HCT116 (cell line): ENCODE measurements around the gene OR6S1. TPM values are rescaled to one million over a fixed set of nuclear protein-coding genes. Genes with fewer than 3 reads are reported as not detected.
A peak's percentile ranks its signal among the peaks of the same experiment; 100 is the strongest.

Experiments used
- ATAC-seq: fragments of 200-7000 bp; cut with Tn5 transposase; 2 replicates; pipeline ENCODE4 v1.9.1; 2020; ENCODE audit warnings: mild to moderate bottlenecking, moderate library complexity
- BruUV-seq: library from RNA; stranded (reverse); fragments of 400-500 nt; replicated peaks from 2 replicates; lab custom pipeline; 2021; lab: Mats Ljungman, UMichigan
- CTCF ChIA-PET: fragments of 300-600 bp; sonication (Branson Sonifier 250); formaldehyde crosslinking; loops from one replicate; lab custom pipeline; 2021; ENCODE audit warnings: antibody characterized with exemption; lab: Charles Lee
- POLR2A ChIA-PET: fragments of 300-600, 350-600 bp; sonication (Branson Sonifier 250); formaldehyde crosslinking; loops from one replicate; lab custom pipeline; 2021; ENCODE audit warnings: antibody characterized with exemption; lab: Charles Lee
- RAD21 ChIA-PET, 2 experiments: fragments of 300-600 bp; sonication (Branson Sonifier 250); formaldehyde crosslinking; loops; one replicate each; lab custom pipeline; 2023; ENCODE audit warnings: low total read pairs in 2 of 2; ENCODE audit not compliant: uncharacterized antibody in 2 of 2, unreplicated experiment in 2 of 2, low non-redundant PET in 1 of 2; lab: Charles Lee
- DNase-seq: peaks from one replicate; pipeline ENCODE4 v3.0.0-alpha.2; 2010; ENCODE audit warnings: low read depth, low spot score
- H2AFZ ChIP-seq: fragments of 200-600 bp; shearing (Covaris generic), sonication (generic); 2 replicates; pipeline ENCODE4 v1.6.1; 2017; ENCODE audit warnings: low read depth, mixed run types, mixed read lengths, antibody characterized with exemption, low read length; ENCODE audit not compliant: poor library complexity, severe bottlenecking
- H3K27ac ChIP-seq: 2 replicates; pipeline ENCODE4 v1.5.1; 2012; ENCODE audit warnings: low read depth, low read length
- H3K27me3 ChIP-seq: fragments of 200-600 bp; sonication (generic); 2 replicates; pipeline ENCODE4 v1.6.1; 2016; ENCODE audit warnings: mixed run types, low read length, mixed read lengths; ENCODE audit not compliant: insufficient read depth
- H3K36me3 ChIP-seq, 2 experiments: fragments of 200-500 bp in 1 of 2; fragments of 200-600 bp in 1 of 2; sonication (Bioruptor generic) in 1 of 2; sonication (generic) in 1 of 2; 2 replicates each; pipeline versions ENCODE4 v1.5.1 to v1.6.1; 2014 to 2016; ENCODE audit warnings: low read length in 2 of 2, inconsistent platforms in 1 of 2, mixed read lengths in 1 of 2, mixed run types in 1 of 2; ENCODE audit not compliant: insufficient read depth in 2 of 2, control insufficient read depth in 1 of 2
- H3K4me1 ChIP-seq, 2 experiments: fragments of 200-600 bp in 1 of 2; sonication (generic) in 1 of 2; 2 replicates each; pipeline versions ENCODE4 v1.5.1 to v1.6.1; 2012 to 2017; ENCODE audit warnings: low read length in 2 of 2, inconsistent platforms in 1 of 2, mild to moderate bottlenecking in 1 of 2, mixed read lengths in 1 of 2, mixed run types in 1 of 2, moderate library complexity in 1 of 2; ENCODE audit not compliant: insufficient read depth in 2 of 2, control insufficient read depth in 1 of 2
- H3K4me2 ChIP-seq: fragments of 200-600 bp; sonication (generic); 2 replicates; pipeline ENCODE4 v1.6.1; 2017; ENCODE audit warnings: mixed run types, low read length, mixed read lengths
- H3K4me3 ChIP-seq, 2 experiments: fragments of 200-600 bp in 1 of 2; sonication (generic) in 1 of 2; replicated peaks in 1 of 2; 2 replicates each; pipeline ENCODE4 v1.5.1; 2011 to 2016; ENCODE audit warnings: low read length in 2 of 2, control low read depth in 1 of 2, low read depth in 1 of 2, mild to moderate bottlenecking in 1 of 2, mixed read lengths in 1 of 2, mixed run types in 1 of 2
- H3K79me2 ChIP-seq: fragments of 200-600 bp; sonication (generic); 2 replicates; pipeline ENCODE4 v1.6.1; 2017; ENCODE audit warnings: mild to moderate bottlenecking, mixed run types, low read length, moderate library complexity, mixed read lengths; ENCODE audit not compliant: insufficient read depth
- H3K9ac ChIP-seq: fragments of 200-600 bp; sonication (generic); 2 replicates; pipeline ENCODE4 v1.6.1; 2016; ENCODE audit warnings: low read length, mixed read lengths
- H3K9me2 ChIP-seq: fragments of 200-600 bp; sonication (generic), shearing (Covaris generic); 2 replicates; pipeline ENCODE4 v1.6.1; 2017; ENCODE audit warnings: mixed run types, mild to moderate bottlenecking, moderate library complexity; ENCODE audit not compliant: insufficient read depth
- H3K9me3 ChIP-seq, 2 experiments: fragments of 200-500 bp in 1 of 2; fragments of 200-600 bp in 1 of 2; sonication (Bioruptor generic) in 1 of 2; sonication (generic) in 1 of 2; 2 replicates each; pipeline ENCODE4 v1.6.1; 2014 to 2017; ENCODE audit warnings: low read length in 2 of 2, mixed read lengths in 2 of 2, inconsistent platforms in 1 of 2, low read depth in 1 of 2, mild to moderate bottlenecking in 1 of 2, mixed run types in 1 of 2, moderate library complexity in 1 of 2; ENCODE audit not compliant: control insufficient read depth in 1 of 2, insufficient read depth in 1 of 2
- H4K20me1 ChIP-seq: fragments of 200-600 bp; sonication (generic), shearing (Covaris generic); 2 replicates; pipeline ENCODE4 v1.6.1; 2017; ENCODE audit warnings: mixed run types, mild to moderate bottlenecking, moderate library complexity; ENCODE audit not compliant: insufficient read depth
- CBX3 ChIP-seq: IDR thresholded peaks from 2 replicates; pipeline ENCODE4 v1.6.1; 2012; ENCODE audit warnings: low read depth
- EGR1 ChIP-seq: IDR thresholded peaks from 2 replicates; pipeline ENCODE4 v1.6.1; 2012; ENCODE audit warnings: low read depth
- JUND ChIP-seq: IDR thresholded peaks from 2 replicates; pipeline ENCODE4 v1.6.1; 2012
- POLR2AphosphoS5 ChIP-seq: IDR thresholded peaks from 2 replicates; pipeline ENCODE4 v1.6.1; 2011; ENCODE audit warnings: mild to moderate bottlenecking, low read depth, low read length, moderate library complexity
- RAD21 ChIP-seq: IDR thresholded peaks from 2 replicates; pipeline ENCODE4 v1.6.1; 2012; ENCODE audit warnings: low read depth, mild to moderate bottlenecking
- REST ChIP-seq: IDR thresholded peaks from 2 replicates; pipeline ENCODE4 v1.6.1; 2012; ENCODE audit warnings: low read depth
- SIN3A ChIP-seq: IDR thresholded peaks from 2 replicates; pipeline ENCODE4 v1.6.1; 2012; ENCODE audit warnings: low read depth
- SP1 ChIP-seq: IDR thresholded peaks from 2 replicates; pipeline ENCODE4 v1.6.1; 2012; ENCODE audit warnings: low read depth
- SRF ChIP-seq: IDR thresholded peaks from 2 replicates; pipeline ENCODE4 v1.6.1; 2012; ENCODE audit warnings: low read depth
- TCF7L2 ChIP-seq: IDR thresholded peaks from 2 replicates; pipeline ENCODE4 v1.7.0; 2011; ENCODE audit warnings: borderline replicate concordance, inconsistent platforms; ENCODE audit not compliant: insufficient read depth, insufficient read length; ENCODE audit errors: extremely low read depth
- YY1 ChIP-seq: IDR thresholded peaks from 2 replicates; pipeline ENCODE4 v1.6.1; 2011; ENCODE audit warnings: low read length, low read depth, moderate library complexity, mild to moderate bottlenecking; ENCODE audit not compliant: insufficient replicate concordance; ENCODE audit errors: extremely low read depth
- ZFX ChIP-seq: fragments of 450-650 bp; IDR thresholded peaks from 2 replicates; pipeline ENCODE4 v1.6.1; 2017
- intact Hi-C: fragments of 100-400 bp; cut with micrococcal nuclease; formaldehyde crosslinking; loops from 2 replicates; pipeline ENCODE4 v1.10.0; 2022
- total RNA-seq: library from RNA; stranded (reverse); gene quantifications from one replicate; pipeline ENCODE4 v1.2.1, GENCODE V29; 2021; ENCODE audit not compliant: unreplicated experiment
- TF ChIP-seq, protein P1 (sequence below): IDR thresholded peaks from 2 replicates; pipeline ENCODE4 v1.6.1; 2012

Gene OR6S1
- total RNA-seq, 1 experiment from 2014 or later: not detected

DNA sequence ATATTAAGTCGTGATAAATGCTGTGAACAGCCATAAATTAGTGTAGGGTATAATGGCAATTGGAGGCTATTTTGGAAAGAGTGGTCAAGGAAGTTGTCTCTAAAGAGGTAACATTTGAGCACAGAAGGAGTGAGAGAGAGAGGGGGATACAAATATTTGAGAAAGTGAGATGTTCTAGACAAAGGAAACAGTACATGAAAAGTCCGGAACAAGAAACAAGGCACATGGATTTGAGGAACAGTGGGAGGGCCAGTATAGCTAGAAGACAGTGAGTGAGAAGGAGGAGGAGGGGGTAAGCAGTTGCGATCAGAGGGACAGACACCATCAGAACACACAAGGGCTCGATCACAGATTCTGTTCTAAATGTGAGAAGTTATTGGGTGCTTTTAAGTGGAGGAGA, 30.2 kb downstream of the OR6S1 start (continued):
- no peak for TF ChIP-seq ZFX
- TF ChIP-seq TCF7L2: no peak
- no peak for TF ChIP-seq REST
- TF ChIP-seq SRF: no peak

GRCh38 chr14:20610002-20610765, 31.3 kb downstream of the OR6S1 start:
- no peaks in the 10 kb centered on the region for H3K9me3 ChIP-seq
- ATAC-seq (peak; percentile 52), DNase-seq (no peak)
- CTCF ChIA-PET: interaction anchor here (1.3 to 5.6 kb wide), 5 partner anchors 47 to 268 kb away, joined by 4 to 32 read pairs (median 9); partner anchors contain the start of genes PARP2 and RNASE4
- POLR2A ChIA-PET: interaction anchor here (1.5 to 1.6 kb wide), 2 partner anchors 10 to 194 kb away, joined by 3 to 5 read pairs; no protein-coding TSS in a partner anchor
- H3K9me2 ChIP-seq: no peaks in the 10 kb centered on the region
- RAD21 ChIA-PET: no interaction called here
- H3K4me1 ChIP-seq: peaks cover 12 to 39% of the 10 kb centered on the region in 2 experiments
- intact Hi-C loops: loop anchor here (10.0 kb wide), 1 partner anchor 365 kb away; no protein-coding TSS in a partner anchor
- H2AFZ ChIP-seq: peak overlapping the region; percentile 54
- no peaks in the 10 kb centered on the region for H3K36me3 ChIP-seq
- H3K4me3 ChIP-seq: peak overlapping the region; percentile 48 to 59
- peak overlapping the region; percentile 87 for H3K4me2 ChIP-seq
- H3K27me3 ChIP-seq: no peaks in the 10 kb centered on the region
- BruUV-seq: no TSS peak
- H3K79me2 ChIP-seq: no peaks in the 10 kb centered on the region
- H3K9ac ChIP-seq: peak overlapping the region; percentile 29; the same call in 1 of the 2 replicates
- TF ChIP-seq YY1: no peak
- TF ChIP-seq EGR1: no peak
- TF ChIP-seq CBX3: 0 out of 2 replicates have a peak, but pooled peaks have one; percentile 25
- no peak for TF ChIP-seq RAD21
- no peak for TF ChIP-seq ZFX
- TF ChIP-seq SP1: no peak
- no peak for TF ChIP-seq POLR2AphosphoS5
- TF ChIP-seq JUND: no peak
- TF ChIP-seq, protein P1, sequence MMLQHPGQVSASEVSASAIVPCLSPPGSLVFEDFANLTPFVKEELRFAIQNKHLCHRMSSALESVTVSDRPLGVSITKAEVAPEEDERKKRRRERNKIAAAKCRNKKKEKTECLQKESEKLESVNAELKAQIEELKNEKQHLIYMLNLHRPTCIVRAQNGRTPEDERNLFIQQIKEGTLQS: peak; percentile 95
- TF ChIP-seq SIN3A: no peak
- no peaks in the 10 kb centered on the region for H4K20me1 ChIP-seq
- H3K27ac ChIP-seq: 0 out of 2 replicates have a peak overlapping the region, but pooled peaks have one; percentile 19
